Activated T-helper 9 cell treated with anti-CD3 and anti-CD28 coated beads, Interleukin-2, amount 50 U/mL, for 16 hours (primary cell): ENCODE measurements around the gene PNPLA1.

Source experiments
- DNase-seq: peaks from one replicate; pipeline ENCODE4 v3.0.0-alpha.2; 2020; ENCODE audit warnings: low read depth

PNPLA1 gene

GRCh38 chr6:36269834-36270705, at the start of gene PNPLA1:
PNPLA1 (plus strand) TSS chr6:36270060; CDS start chr6:36270460, 400 bp downstream.
- no peak for DNase-seq

- no peak for DNase-seq
Measured at GRCh38 chr6:36220226-36220625, 49.6 kb upstream of the PNPLA1 start.

- no peak for DNase-seq
Measured at GRCh38 chr6:36221674-36222073, 48.2 kb upstream of the PNPLA1 start.

GRCh38 chr6:36222924-36223323, 46.9 kb upstream of the PNPLA1 start:
- DNase-seq, result no peak

DNA sequence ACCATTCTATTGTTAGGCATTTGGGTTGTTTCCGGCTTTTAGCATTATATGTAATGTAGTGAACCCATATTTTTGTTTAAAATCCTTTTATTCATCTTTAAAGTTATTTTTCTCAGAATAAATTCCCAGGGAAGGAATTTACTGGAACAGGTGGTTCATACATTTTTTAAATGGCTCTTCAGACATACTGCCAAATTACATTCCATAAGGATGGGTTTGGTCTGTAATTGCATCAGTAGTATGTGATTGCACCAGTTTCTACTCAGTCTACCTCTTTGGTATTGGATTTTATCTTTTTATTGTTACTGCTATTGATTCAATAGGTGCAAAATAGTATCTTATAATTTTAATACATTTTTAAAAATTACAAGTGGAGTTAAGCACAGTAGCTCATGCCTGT, 46.2 kb upstream of the PNPLA1 start:
- DNase-seq, result no peak

DNA sequence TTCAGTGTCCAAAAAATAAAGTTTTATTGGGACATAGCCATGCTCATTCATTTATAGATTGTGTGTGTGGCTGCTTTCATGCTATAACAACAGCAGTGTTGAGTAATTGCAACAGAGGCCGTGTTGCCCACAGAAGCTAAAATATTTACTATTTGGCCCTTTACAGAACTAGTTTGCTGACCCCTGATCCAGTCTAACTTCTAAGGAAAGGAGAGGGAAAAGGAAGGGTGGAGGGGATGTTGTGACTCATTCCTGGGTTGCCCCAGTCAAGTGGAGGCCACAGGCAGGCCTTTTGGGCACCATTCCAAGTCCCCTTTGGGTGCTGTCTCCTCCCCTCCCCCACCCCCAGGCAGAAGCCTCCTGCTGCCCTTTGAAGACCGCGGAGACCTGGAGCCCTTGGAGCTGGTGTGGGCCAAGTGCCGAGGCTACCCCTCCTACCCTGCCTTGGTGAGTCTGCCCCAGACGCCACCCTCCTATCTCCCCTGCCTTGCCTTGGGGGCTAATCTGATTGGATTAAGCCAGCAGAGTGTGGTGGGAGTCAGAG, 44.9 kb upstream of the PNPLA1 start:
- no peak for DNase-seq

- no peak for DNase-seq
Measured at GRCh38 chr6:36226438-36227047, 43.3 kb upstream of the PNPLA1 start.

GRCh38 chr6:36227379-36228228, 42.3 kb upstream of the PNPLA1 start:
- DNase-seq, result no peak

- no peak for DNase-seq
Measured at GRCh38 chr6:36229223-36229622, 40.6 kb upstream of the PNPLA1 start.

DNA sequence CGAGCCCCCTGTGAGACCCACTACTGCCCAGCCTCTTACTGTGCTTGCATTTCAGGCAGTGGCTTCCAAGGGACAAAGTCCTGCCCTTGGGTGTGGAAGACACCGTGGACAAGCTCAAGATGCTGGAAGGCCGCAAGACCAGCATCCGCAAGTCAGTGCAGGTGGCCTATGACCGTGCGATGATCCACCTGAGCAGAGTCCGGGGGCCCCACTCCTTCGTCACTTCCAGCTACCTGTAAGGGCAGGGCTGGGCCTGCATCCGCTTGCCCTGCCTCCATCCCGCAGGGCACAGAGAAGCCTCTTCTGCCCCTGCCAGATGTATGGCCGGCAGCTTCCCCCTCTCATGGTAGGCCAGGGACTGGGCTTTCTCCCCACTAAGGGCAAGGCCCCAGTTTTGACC, 39.5 kb upstream of the PNPLA1 start:
- DNase-seq, result no peak

DNA sequence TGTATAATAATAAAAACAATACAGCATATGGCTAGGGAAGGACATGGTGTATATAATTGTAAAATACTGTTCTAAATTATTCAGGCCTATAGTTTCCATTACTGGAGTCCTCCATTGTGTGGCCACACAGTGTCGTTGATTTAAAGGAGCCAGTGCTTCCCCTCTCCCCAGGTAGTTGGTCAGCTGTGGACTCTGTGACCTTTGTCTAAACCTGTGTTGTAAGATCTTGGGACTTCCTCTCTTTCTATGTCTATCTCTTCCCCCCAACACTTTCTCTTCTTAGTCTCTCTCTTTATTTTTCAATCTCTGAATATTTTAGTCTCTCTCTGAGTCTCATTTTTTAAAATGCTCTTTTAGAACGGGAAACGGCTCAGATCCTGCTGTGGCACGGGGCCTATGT, 37.7 kb upstream of the PNPLA1 start:
- DNase-seq, result no peak

DNA sequence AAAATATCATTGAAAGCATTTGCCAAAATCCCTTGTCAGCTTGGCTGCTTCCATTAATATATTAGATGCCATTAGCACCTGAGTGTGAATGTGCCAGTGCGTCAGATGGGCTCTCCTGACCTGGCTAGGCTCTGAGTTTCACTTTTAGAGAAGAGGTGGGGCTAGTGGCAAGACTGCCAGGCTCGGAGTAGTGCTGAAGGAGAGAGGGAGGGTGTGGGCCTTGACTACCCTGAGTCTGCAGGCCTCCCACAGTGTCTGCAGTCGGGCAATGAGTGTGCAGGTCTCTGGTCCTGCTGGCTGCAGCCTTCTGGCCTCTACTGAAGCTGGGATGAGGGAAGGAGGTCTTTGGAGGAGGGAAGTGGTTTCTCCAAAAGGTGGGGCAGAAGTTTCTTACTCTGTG, 34.6 kb upstream of the PNPLA1 start:
- DNase-seq, result no peak

GRCh38 chr6:36235862-36236261, 34.0 kb upstream of the PNPLA1 start:
- DNase-seq, result no peak

GRCh38 chr6:36239774-36240173, 30.1 kb upstream of the PNPLA1 start:
- no peak for DNase-seq

GRCh38 chr6:36241728-36242127, 28.1 kb upstream of the PNPLA1 start:
- DNase-seq, result no peak

DNA sequence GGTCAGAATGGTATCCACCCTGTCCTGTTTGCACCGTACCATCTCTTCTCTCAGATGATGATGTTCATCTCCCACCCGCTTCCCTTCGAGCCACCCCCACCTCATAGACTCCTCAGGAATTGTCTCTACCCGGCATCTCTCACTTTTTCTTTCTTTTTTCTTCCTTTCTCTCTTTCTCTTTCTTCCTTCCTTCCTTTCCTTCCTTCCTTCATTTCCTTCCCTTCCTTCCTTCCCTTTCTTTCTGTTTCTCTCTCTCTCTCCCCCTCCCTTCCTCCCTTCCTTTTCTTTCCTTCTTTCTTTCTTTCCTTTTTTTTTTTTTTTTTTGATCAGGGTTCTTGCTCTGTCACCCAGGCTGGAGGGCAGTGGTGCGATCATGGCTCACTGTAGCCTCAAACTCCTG, 27.7 kb upstream of the PNPLA1 start:
- DNase-seq, result no peak

DNA sequence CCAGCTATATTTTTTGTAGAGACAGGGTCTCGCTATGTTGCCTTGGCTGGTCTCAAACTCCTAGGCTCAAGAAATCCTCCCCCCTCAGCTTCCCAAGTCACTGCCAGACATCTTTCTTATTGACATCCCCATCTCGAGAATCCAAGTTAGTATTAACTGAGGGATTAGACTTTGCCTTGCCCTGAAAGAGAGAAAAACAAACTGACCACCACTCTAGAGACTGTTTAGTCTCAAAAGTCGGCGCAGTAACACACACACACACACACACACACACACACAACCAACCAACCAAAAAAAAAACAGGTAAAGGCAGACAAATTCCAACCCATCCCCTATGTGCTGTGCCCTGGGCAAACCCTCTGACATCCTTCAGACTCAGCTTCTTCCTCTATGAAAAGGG, 27.2 kb upstream of the PNPLA1 start:
- no peak for DNase-seq

- DNase-seq, result no peak
Measured at GRCh38 chr6:36243562-36244212, 26.2 kb upstream of the PNPLA1 start.

DNA sequence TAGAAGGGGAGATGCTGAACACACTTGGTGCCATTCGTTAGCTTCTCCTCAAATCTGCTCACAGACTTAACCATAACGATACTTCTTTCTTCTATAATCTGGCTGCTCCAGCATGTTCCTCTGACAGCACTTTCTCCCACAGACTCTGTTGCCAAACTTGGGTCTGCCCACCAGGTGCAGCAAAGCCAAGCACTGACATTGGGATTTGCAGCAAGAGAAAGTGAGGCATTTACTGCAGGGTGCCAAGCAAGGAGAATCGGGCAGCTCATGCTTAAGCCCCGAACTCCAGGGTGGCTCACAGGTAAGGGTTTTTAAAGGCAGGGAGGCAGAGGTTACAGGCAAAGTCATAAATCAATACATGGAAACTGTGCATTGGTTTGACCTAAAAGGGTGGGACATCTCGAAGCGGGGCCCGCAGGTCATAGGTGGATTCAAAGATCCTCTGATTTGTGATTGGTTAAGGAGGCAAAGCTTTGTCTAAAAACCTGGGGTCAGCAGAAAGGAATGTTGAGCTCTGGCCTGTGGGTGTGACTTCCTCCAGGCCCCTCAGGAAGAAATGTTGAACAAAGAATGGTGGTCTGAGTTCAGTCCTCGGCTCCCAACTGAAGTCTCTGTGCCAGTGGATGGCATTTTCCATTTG, 25.1 kb upstream of the PNPLA1 start:
- no peak for DNase-seq

- no peak for DNase-seq
Measured at GRCh38 chr6:36245572-36246061, 24.2 kb upstream of the PNPLA1 start.
